HepG2 (cell line): Measurements from ENCODE around the gene GUCY1A2. TPM values are rescaled to one million over a fixed set of nuclear protein-coding genes. Genes with fewer than 3 reads are reported as not detected.

Experiments used
- ATAC-seq: fragments of 200-7000 bp; cut with Tn5 transposase; 3 replicates; pipeline ENCODE4 v1.9.1; 2020; ENCODE audit warnings: mild to moderate bottlenecking, moderate library complexity
- BruUV-seq: library from RNA; stranded (reverse); fragments of 400-500 nt; replicated peaks from 2 replicates; lab custom pipeline; 2021; lab: Mats Ljungman, UMichigan
- CTCF ChIA-PET: fragments of 300-600 bp; formaldehyde crosslinking; extraction: SDS; loops from one replicate; lab custom pipeline; 2021; ENCODE audit warnings: low total read pairs, inconsistent platforms, low intra/inter-chr PET ratio; lab: Yijun Ruan, JAX
- POLR2A ChIA-PET: fragments of 350-600 bp; sonication (Branson Sonifier 250); formaldehyde crosslinking; loops from one replicate; lab custom pipeline; 2020; ENCODE audit warnings: antibody characterized with exemption, inconsistent platforms; lab: Yijun Ruan, JAX
- DNase-seq: peaks from one replicate; pipeline ENCODE4 v3.0.0-alpha.2; 2015; ENCODE audit warnings: low spot score
- FAIRE-seq: peaks from 3 replicates; lab custom pipeline; 2011; peaks lifted over from hg19 to GRCh38; lab: Jason Lieb, UNC
- H2AFZ ChIP-seq: one replicate; pipeline ENCODE4 v1.6.1; 2011; ENCODE audit warnings: low read length, inconsistent platforms
- H3K27ac ChIP-seq: fragments of 300-600 bp; 3 replicates; pipeline ENCODE4 v1.8.0; 2011; ENCODE audit warnings: mixed run types, mild to moderate bottlenecking, mixed read lengths, low read length, inconsistent platforms; ENCODE audit not compliant: insufficient read depth; ENCODE audit errors: extremely low read length
- H3K27me3 ChIP-seq, 2 experiments: fragments of 200-600 bp in 1 of 2; 2 replicates in 1 of 2; 3 replicates in 1 of 2; pipeline versions ENCODE4 v1.6.0 to v1.8.0; 2011; ENCODE audit warnings: low read length in 2 of 2, mild to moderate bottlenecking in 2 of 2, moderate library complexity in 2 of 2, inconsistent platforms in 1 of 2; ENCODE audit not compliant: insufficient read depth in 2 of 2, control insufficient read depth in 1 of 2
- H3K36me3 ChIP-seq, 2 experiments: fragments of 200-600 bp in 1 of 2; replicated peaks in 1 of 2; 2 replicates in 1 of 2; 3 replicates in 1 of 2; pipeline versions ENCODE4 v1.5.1 to v1.8.0; 2011; ENCODE audit warnings: low read length in 2 of 2, inconsistent platforms in 1 of 2; ENCODE audit not compliant: insufficient read depth in 2 of 2, control insufficient read depth in 1 of 2
- H3K4me1 ChIP-seq: 2 replicates; pipeline ENCODE4 v1.5.1; 2012; ENCODE audit warnings: low read length, inconsistent platforms; ENCODE audit not compliant: insufficient read depth
- H3K4me2 ChIP-seq: 2 replicates; pipeline ENCODE4 v1.6.0; 2011; ENCODE audit warnings: low read depth, low read length, inconsistent platforms
- H3K4me3 ChIP-seq, 3 experiments: fragments of 200-600 bp in 1 of 3; sonication (generic), shearing (Covaris generic) in 1 of 3; replicated peaks in 1 of 3; 2 replicates each; pipeline ENCODE4 v1.5.1; 2011 to 2016; ENCODE audit warnings: low read length in 3 of 3, inconsistent platforms in 2 of 3, low read depth in 2 of 3, mild to moderate bottlenecking in 2 of 3, control low read depth in 1 of 3, mixed read lengths in 1 of 3; ENCODE audit not compliant: insufficient read depth in 1 of 3
- H3K79me2 ChIP-seq: one replicate; pipeline ENCODE4 v1.6.1; 2011; ENCODE audit warnings: low read length, inconsistent platforms; ENCODE audit not compliant: insufficient read depth
- H3K9ac ChIP-seq: 2 replicates; pipeline ENCODE4 v1.6.0; 2011; ENCODE audit warnings: mild to moderate bottlenecking, low read depth, low read length, inconsistent platforms; ENCODE audit not compliant: insufficient read depth
- H3K9me3 ChIP-seq: 2 replicates; pipeline ENCODE4 v1.5.1; 2012; ENCODE audit warnings: mild to moderate bottlenecking, low read length
- H4K20me1 ChIP-seq: 2 replicates; pipeline ENCODE4 v1.6.0; 2011; ENCODE audit warnings: inconsistent platforms, mild to moderate bottlenecking, low read length, moderate library complexity; ENCODE audit not compliant: insufficient read depth
- BATF2 ChIP-seq: sonication (generic); formaldehyde crosslinking; IDR thresholded peaks from 2 replicates; pipeline ENCODE4 v1.8.0; 2022; ENCODE audit warnings: mild to moderate bottlenecking, missing genetic modification reagents, moderate library complexity
- IRF1 ChIP-seq: sonication (generic); formaldehyde crosslinking; IDR thresholded peaks from 2 replicates; pipeline ENCODE4 v1.4.0; 2020; ENCODE audit warnings: low read depth, mild to moderate bottlenecking, missing genetic modification reagents
- KDM5B ChIP-seq: sonication (generic); formaldehyde crosslinking; IDR thresholded peaks from 2 replicates; pipeline ENCODE4 v1.4.0; 2020; ENCODE audit warnings: missing genetic modification reagents, mild to moderate bottlenecking, borderline replicate concordance
- MIER3 ChIP-seq: IDR thresholded peaks from 2 replicates; pipeline ENCODE4 v1.6.1; 2016; ENCODE audit warnings: missing compliant biosample characterization, borderline replicate concordance
- MLXIP ChIP-seq: sonication (generic); formaldehyde crosslinking; IDR thresholded peaks from 2 replicates; pipeline ENCODE4 v1.9.0; 2021; ENCODE audit warnings: missing genetic modification reagents, borderline replicate concordance
- NFE2 ChIP-seq: sonication (generic); formaldehyde crosslinking; IDR thresholded peaks from 2 replicates; pipeline ENCODE4 v1.4.0; 2020; ENCODE audit warnings: missing genetic modification reagents
- RXRB ChIP-seq: IDR thresholded peaks from 2 replicates; pipeline ENCODE4 v1.6.1; 2016; ENCODE audit warnings: borderline replicate concordance, missing genetic modification reagents, missing compliant biosample characterization
- SPEN ChIP-seq: sonication (generic); formaldehyde crosslinking; IDR thresholded peaks from 2 replicates; pipeline ENCODE4 v1.5.1; 2020; ENCODE audit warnings: low read depth, mild to moderate bottlenecking, missing genetic modification reagents
- SRSF9 ChIP-seq: fragments of 200-400 bp; formaldehyde crosslinking; IDR thresholded peaks from 2 replicates; pipeline ENCODE4 v1.6.1; 2018; ENCODE audit warnings: borderline replicate concordance, mild to moderate bottlenecking, low read depth, low read length; ENCODE audit not compliant: insufficient read depth, poor library complexity, severe bottlenecking
- UBTF ChIP-seq: sonication (generic); formaldehyde crosslinking; IDR thresholded peaks from 2 replicates; pipeline ENCODE4 v1.4.0; 2020; ENCODE audit warnings: mild to moderate bottlenecking, missing genetic modification reagents
- YEATS4 ChIP-seq: sonication (generic); formaldehyde crosslinking; IDR thresholded peaks from 2 replicates; pipeline ENCODE4 v1.4.0; 2020; ENCODE audit warnings: missing genetic modification reagents, borderline replicate concordance
- ZNF431 ChIP-seq: sonication (generic); formaldehyde crosslinking; IDR thresholded peaks from 2 replicates; pipeline ENCODE4 v1.9.0; 2022; ENCODE audit warnings: missing genetic modification reagents, low read depth, mild to moderate bottlenecking, borderline replicate concordance
- ZNF441 ChIP-seq: sonication (generic); formaldehyde crosslinking; IDR thresholded peaks from 2 replicates; pipeline ENCODE4 v1.7.0; 2021; ENCODE audit warnings: missing genetic modification reagents, borderline replicate concordance
- ZNF484 ChIP-seq: sonication (generic); formaldehyde crosslinking; IDR thresholded peaks from 2 replicates; pipeline ENCODE4 v1.5.1; 2020; ENCODE audit warnings: mild to moderate bottlenecking, low read depth, missing genetic modification reagents, borderline replicate concordance
- ZNF660 ChIP-seq: sonication (generic); formaldehyde crosslinking; IDR thresholded peaks from 2 replicates; pipeline ENCODE4 v1.5.1; 2020; ENCODE audit warnings: mild to moderate bottlenecking, low read depth, missing genetic modification reagents, borderline replicate concordance
- ZSCAN21 ChIP-seq: sonication (generic); formaldehyde crosslinking; IDR thresholded peaks from 2 replicates; pipeline ENCODE4 v1.8.0; 2022; ENCODE audit warnings: mild to moderate bottlenecking, missing genetic modification reagents, moderate library complexity, borderline replicate concordance
- WGBS: methylation state at CpG from one replicate; pipeline ENCODE4 v1.1.6; 2017; ENCODE audit warnings: low lambda C conversion rate; 5-methylcytosine and 5-hydroxymethylcytosine counted together
- in situ Hi-C: cut with HindIII; loops from 2 replicates; pipeline ENCODE4 v1.10.0; 2017; ENCODE audit warnings: low pct_unique_long_range_greater_than_20kb; ENCODE audit not compliant: extremely low pct_ligation_motif_present
- intact Hi-C: fragments of 100-400 bp; cut with micrococcal nuclease; formaldehyde crosslinking; loops from one replicate; pipeline ENCODE4 v1.10.0; 2022; ENCODE audit not compliant: unreplicated experiment
- polyA plus RNA-seq, 8 experiments: library from polyadenylated mRNA; depleted of rRNA in 3 of 8; stranded (reverse) in 7 of 8; unstranded in 1 of 8; fragments of >200 nt; fragmentation: Illumina TruSeq in 4 of 8; extraction: Trizol in 4 of 8; gene quantifications; 2 replicates each; pipeline versions ENCODE4 v1.2.1 to v1.2.3, GENCODE V29; 2011 to 2016; ENCODE audit warnings: low read depth in 4 of 8, missing spikeins in 1 of 8, mixed read lengths in 1 of 8; ENCODE audit not compliant: insufficient read depth in 1 of 8
- total RNA-seq, 5 experiments: library from RNA; depleted of rRNA; stranded (reverse); fragments of >200 nt; fragmentation: Illumina TruSeq; extraction: Trizol; gene quantifications; 2 replicates each; pipeline ENCODE4 v1.2.3, GENCODE V29; 2016; ENCODE audit warnings: low read depth in 1 of 5

The GUCY1A2 gene
- total and polyA plus RNA-seq, 2 of the 13 experiments (the other 11 are each of a cell fraction or from before 2014, with no cell fraction given), result 0.01 to 0.07 TPM

- TF ChIP-seq KDM5B (CRISPR knock-in tag) (no peak), ZNF660 (CRISPR knock-in tag) (no peak)
Measured at GRCh38 chr11:106821291-106821690, 197.0 kb downstream of the GUCY1A2 start (continued).

GRCh38 chr11:106818443-106818842 is 199.8 kb downstream of the GUCY1A2 start:
- Histone ChIP-seq H4K20me1 (no peaks in the 10 kb centered on the region), H3K9me3 (no peaks in the 10 kb centered on the region), H2AFZ (no peak overlapping the region), H3K4me1 (no peaks in the 10 kb centered on the region), H3K4me3 (no peak overlapping the region), H3K27ac (no peak overlapping the region), H3K4me2 (no peak overlapping the region), H3K9ac (no peak overlapping the region), H3K27me3 (no peaks in the 10 kb centered on the region), H3K79me2 (no peaks in the 10 kb centered on the region), H3K36me3 (no peaks in the 10 kb centered on the region)
- DNase-seq (no peak), FAIRE-seq (no peak), ATAC-seq (no peak)
- intact Hi-C loops, result no loop called here
- 8% methylated on average over 5 of the region's 5 CpGs for WGBS
- ChIA-PET POLR2A (no interaction called here), CTCF (no interaction called here)
- in situ Hi-C loops, result no loop called here
- no TSS peak for BruUV-seq
- TF ChIP-seq ZNF484 (CRISPR knock-in tag) (no peak), ZNF431 (CRISPR knock-in tag) (no peak), SRSF9 (no peak), UBTF (CRISPR knock-in tag) (no peak), KDM5B (CRISPR knock-in tag) (no peak), YEATS4 (no peak), ZNF441 (CRISPR knock-in tag) (no peak), IRF1 (no peak), NFE2 (CRISPR knock-in tag) (no peak), SPEN (CRISPR knock-in tag) (no peak), RXRB (CRISPR knock-in tag) (no peak), MIER3 (CRISPR knock-in tag) (no peak), ZSCAN21 (CRISPR knock-in tag) (no peak), MLXIP (CRISPR knock-in tag) (no peak), BATF2 (CRISPR knock-in tag) (no peak)
